Calu3 (cell line): ENCODE results near the gene SMOC2. TPM values are rescaled to one million over a fixed set of nuclear protein-coding genes. Genes with fewer than 3 reads are reported as not detected.

Source experiments
- BruUV-seq: library from RNA; stranded (reverse); fragments of 400-500 nt; replicated peaks from 2 replicates; lab custom pipeline; 2021; lab: Mats Ljungman, UMichigan
- CTCF ChIA-PET: fragments of 300-600 bp; sonication (Branson Sonifier 250); formaldehyde crosslinking; loops from one replicate; lab custom pipeline; 2022; ENCODE audit warnings: antibody characterized with exemption; lab: Charles Lee
- DNase-seq: peaks from one replicate; pipeline ENCODE4 v3.0.0; 2022
- H3K27ac Mint-ChIP-seq: one replicate; pipeline ENCODE4 v1.8.0; 2022; ENCODE audit warnings: mixed read lengths; ENCODE audit not compliant: unreplicated experiment
- H3K27me3 Mint-ChIP-seq: one replicate; pipeline ENCODE4 v1.8.0; 2022; ENCODE audit warnings: mixed read lengths; ENCODE audit not compliant: unreplicated experiment
- H3K36me3 Mint-ChIP-seq: one replicate; pipeline ENCODE4 v1.8.0; 2022; ENCODE audit warnings: mild to moderate bottlenecking, moderate library complexity, mixed read lengths; ENCODE audit not compliant: insufficient read depth, unreplicated experiment
- H3K4me1 Mint-ChIP-seq: one replicate; pipeline ENCODE4 v1.8.0; 2022; ENCODE audit warnings: mild to moderate bottlenecking, low read depth, mixed read lengths; ENCODE audit not compliant: unreplicated experiment
- H3K4me3 Mint-ChIP-seq: one replicate; pipeline ENCODE4 v1.8.0; 2022; ENCODE audit warnings: mild to moderate bottlenecking, low read depth, moderate library complexity, mixed read lengths; ENCODE audit not compliant: unreplicated experiment
- H3K9me3 Mint-ChIP-seq: one replicate; pipeline ENCODE4 v1.8.0; 2022; ENCODE audit warnings: low read depth, mixed read lengths; ENCODE audit not compliant: unreplicated experiment
- CTCF ChIP-seq: fragments of 200-600 bp; IDR thresholded peaks from one replicate; pipeline ENCODE4 v1.8.0; 2022; ENCODE audit warnings: antibody characterized with exemption; ENCODE audit not compliant: unreplicated experiment
- intact Hi-C: fragments of 100-400 bp; cut with micrococcal nuclease; formaldehyde crosslinking; loops from one replicate; pipeline ENCODE4 v1.10.0; 2022; ENCODE audit not compliant: unreplicated experiment
- total RNA-seq: library from RNA; stranded (reverse); gene quantifications from 2 replicates; pipeline ENCODE4 v1.2.3, GENCODE V29; 2022

SMOC2 gene
- total RNA-seq, 1 experiment from 2014 or later: 1.1 TPM

- no peak for TF ChIP-seq CTCF
- H3K9me3 Mint-ChIP-seq: peaks cover 4% of the 10 kb centered on the region
- H3K36me3 Mint-ChIP-seq: no peaks in the 10 kb centered on the region
- BruUV-seq: no TSS peak
- CTCF ChIA-PET: no interaction called here
- no peak overlapping the region for H3K4me3 Mint-ChIP-seq
- no peak overlapping the region for H3K27ac Mint-ChIP-seq
- DNase-seq: no peak
- intact Hi-C loops: no loop called here
- H3K4me1 Mint-ChIP-seq: no peaks in the 10 kb centered on the region
- H3K27me3 Mint-ChIP-seq: no peaks in the 10 kb centered on the region
Observed at GRCh38 chr6:168525114-168525513, 84.1 kb downstream of the SMOC2 start.

DNA sequence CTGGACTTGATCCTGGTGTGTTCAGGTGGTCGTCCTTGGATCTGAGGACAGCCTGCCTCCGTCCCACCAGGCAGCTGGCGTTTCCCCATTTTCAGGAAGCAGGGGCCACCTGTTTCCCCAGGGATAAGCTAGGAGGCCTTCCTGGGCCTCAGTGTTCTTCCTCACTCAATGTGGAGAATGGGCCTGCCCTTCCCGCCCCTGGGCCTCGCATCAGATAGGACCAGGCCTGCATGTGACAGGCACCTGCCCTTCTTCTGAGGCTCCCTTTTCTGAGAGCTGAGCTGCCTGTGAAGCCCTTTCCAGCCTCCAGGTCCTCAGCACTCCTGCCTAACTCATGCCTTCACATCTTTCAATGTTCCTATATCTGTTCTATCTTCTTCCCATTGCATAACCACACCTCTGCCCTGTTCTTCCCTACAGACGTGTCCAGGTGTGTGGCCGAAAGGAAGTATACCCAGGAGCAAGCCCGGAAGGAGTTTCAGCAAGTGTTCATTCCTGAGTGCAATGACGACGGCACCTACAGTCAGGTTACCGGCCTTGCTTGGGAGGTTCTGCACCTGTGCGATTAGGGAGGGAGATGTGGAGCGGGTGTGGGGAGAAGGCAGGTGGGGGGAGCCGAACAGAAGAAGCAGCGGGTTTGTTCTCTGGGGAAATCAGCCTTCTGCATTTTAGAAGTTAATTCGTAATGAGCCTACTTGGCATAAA, 85.1 kb downstream of the SMOC2 start:
- H3K27ac Mint-ChIP-seq: no peak overlapping the region
- BruUV-seq: no TSS peak
- no peaks in the 10 kb centered on the region for H3K36me3 Mint-ChIP-seq
- CTCF ChIA-PET: no interaction called here
- no peak for TF ChIP-seq CTCF
- H3K4me3 Mint-ChIP-seq: no peak overlapping the region
- intact Hi-C loops: no loop called here
- no peaks in the 10 kb centered on the region for H3K27me3 Mint-ChIP-seq
- no peak for DNase-seq
- no peaks in the 10 kb centered on the region for H3K4me1 Mint-ChIP-seq
- peaks cover 4% of the 10 kb centered on the region for H3K9me3 Mint-ChIP-seq

DNA sequence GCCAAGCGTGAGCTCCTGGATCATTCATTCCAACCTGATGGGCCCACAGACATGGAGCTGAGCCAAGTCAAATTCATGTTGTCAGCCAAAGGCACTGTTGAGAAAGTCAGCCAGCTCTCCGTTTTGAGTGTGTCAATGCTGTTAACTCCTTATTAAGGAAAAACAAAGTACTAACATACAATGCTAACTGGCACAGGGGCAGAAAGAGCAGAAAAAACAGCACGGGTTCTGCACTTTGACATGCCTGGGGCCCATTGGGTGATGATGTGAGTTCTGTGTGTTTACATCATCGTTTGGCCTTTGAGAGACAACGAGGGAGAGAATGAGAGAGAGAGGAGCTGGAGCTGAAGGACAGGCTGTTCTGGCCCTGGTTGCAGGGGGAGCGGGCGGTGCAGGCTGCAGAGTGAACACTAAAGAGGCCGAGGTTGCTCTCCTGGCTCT, 85.9 kb downstream of the SMOC2 start:
- H3K27ac Mint-ChIP-seq: no peak overlapping the region
- no peak overlapping the region for H3K4me3 Mint-ChIP-seq

DNA sequence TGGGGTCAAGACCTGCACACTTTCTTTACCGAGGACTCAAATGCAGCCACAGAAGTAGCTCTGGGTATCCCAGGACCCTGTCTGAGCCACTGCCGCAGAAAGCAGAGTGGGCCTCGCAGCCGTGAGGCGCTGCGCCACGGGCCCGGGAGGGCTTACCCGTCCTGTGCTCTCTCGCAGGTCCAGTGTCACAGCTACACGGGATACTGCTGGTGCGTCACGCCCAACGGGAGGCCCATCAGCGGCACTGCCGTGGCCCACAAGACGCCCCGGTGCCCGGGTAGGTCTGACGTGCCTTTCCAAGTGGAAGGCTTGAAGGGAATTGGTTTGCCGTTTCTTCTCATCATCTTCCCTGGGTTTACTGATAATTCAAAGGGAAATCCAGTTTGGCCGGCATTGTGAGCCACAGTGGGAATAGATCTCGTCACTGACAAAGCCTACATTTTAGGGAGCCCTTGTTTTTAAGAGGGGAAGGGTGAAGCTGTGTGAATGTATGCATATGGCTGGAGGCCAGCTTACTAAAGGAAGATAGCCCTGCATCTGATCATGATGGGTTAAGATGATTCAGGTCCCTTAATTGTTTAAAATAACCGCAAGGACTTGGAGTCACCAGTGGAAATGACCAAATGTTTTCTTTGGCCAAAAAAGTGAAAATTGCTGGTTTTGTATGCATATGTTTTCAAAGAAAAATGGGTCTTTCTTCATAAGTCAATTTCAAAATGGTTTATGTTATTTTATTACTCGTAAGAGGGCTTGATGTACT, 86.6 kb downstream of the SMOC2 start:
- BruUV-seq: no TSS peak
- CTCF ChIA-PET: no interaction called here
- Mint-ChIP-seq H3K9me3 (no peaks in the 10 kb centered on the region), H3K4me1 (no peaks in the 10 kb centered on the region), H3K27me3 (no peaks in the 10 kb centered on the region), H3K36me3 (no peaks in the 10 kb centered on the region), H3K27ac (no peak overlapping the region), H3K4me3 (no peak overlapping the region)
- no peak for TF ChIP-seq CTCF
- DNase-seq: no peak
- intact Hi-C loops: no loop called here

More for the DNA sequence above, 85.9 kb downstream of the SMOC2 start:
- intact Hi-C loops: no loop called here
- no peaks in the 10 kb centered on the region for H3K27me3 Mint-ChIP-seq
- CTCF ChIA-PET: no interaction called here
- no peak for DNase-seq
- H3K4me1 Mint-ChIP-seq: no peaks in the 10 kb centered on the region
- peaks cover 4% of the 10 kb centered on the region for H3K9me3 Mint-ChIP-seq
- no peaks in the 10 kb centered on the region for H3K36me3 Mint-ChIP-seq
- TF ChIP-seq CTCF: no peak
- no TSS peak for BruUV-seq
